Measurements from ENCODE around the gene CRTAC1.

- no peak for TF ChIP-seq CTCF (IDR thresholded peaks at IDR 0.05; ENCODE audit: insufficient read depth, low read length)
- no peak for TF ChIP-seq GABPA (IDR thresholded peaks at IDR 0.05; ENCODE audit: low read depth)
- no peak for TF ChIP-seq REST (IDR thresholded peaks at IDR 0.05; ENCODE audit: insufficient replicate concordance, low read depth)
- TF ChIP-seq POLR2AphosphoS5 (IDR thresholded peaks at IDR 0.05; ENCODE audit: low read depth), result no peak
- TF ChIP-seq SPI1 (IDR thresholded peaks at IDR 0.05; ENCODE audit: borderline replicate concordance, low read depth), result no peak
These were observed 123.2 kb downstream of the CRTAC1 start for GRCh38 chr10:97907211-97907610.

Data from HL-60 (cell line).